ENCODE measurements around the gene XYLT2.

DNA sequence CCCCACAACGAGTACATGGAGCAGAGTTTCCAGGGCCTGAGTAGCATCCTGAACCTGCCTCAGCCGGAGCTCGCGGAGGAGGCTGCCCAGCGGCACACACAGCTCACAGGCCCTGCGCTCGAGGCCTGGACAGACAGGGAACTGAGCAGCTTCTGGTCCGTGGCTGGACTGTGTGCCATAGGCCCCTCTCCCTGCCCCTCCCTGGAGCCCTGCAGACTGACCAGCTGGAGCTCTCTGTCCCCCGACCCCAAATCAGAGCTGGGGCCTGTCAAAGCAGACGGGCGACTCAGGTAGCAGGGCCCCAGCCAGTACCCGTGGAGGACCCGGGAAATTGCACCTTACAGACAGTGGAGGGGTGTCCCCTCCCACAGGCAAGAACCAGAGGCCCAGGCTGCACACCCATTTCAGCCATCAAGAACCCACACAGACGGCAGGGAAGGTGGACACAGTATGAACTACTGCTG is 14.1 kb downstream of the XYLT2 start:
- TF ChIP-seq POLR2A (IDR thresholded peaks at IDR 0.05) (no peak), CTCF (IDR thresholded peaks at IDR 0.05) (no peak), POLR2AphosphoS5 (IDR thresholded peaks at IDR 0.05) (no peak)

Measured in stomach (tissue), 4 donors.